ENCODE data around the gene ZBTB6.

DNA sequence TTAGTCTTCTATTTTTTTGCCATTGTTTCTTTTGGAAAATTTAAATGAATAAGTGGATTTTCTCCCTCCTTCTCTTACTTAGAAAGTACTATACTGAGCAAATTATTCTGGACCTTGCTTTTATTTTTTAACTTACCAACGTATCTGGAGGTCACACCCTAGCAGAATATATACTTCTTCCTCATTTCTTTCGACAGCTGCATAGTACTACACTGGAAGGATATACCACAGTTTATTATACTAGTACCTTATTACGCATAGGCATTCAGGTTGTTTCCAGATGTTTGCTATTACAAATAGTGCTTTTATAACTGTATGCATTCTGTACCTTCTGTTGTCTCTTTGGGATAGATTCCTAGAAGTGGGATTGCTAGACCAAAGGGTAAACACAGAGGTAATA, 24.6 kb downstream of the ZBTB6 start:
- TF ChIP-seq, protein P1, sequence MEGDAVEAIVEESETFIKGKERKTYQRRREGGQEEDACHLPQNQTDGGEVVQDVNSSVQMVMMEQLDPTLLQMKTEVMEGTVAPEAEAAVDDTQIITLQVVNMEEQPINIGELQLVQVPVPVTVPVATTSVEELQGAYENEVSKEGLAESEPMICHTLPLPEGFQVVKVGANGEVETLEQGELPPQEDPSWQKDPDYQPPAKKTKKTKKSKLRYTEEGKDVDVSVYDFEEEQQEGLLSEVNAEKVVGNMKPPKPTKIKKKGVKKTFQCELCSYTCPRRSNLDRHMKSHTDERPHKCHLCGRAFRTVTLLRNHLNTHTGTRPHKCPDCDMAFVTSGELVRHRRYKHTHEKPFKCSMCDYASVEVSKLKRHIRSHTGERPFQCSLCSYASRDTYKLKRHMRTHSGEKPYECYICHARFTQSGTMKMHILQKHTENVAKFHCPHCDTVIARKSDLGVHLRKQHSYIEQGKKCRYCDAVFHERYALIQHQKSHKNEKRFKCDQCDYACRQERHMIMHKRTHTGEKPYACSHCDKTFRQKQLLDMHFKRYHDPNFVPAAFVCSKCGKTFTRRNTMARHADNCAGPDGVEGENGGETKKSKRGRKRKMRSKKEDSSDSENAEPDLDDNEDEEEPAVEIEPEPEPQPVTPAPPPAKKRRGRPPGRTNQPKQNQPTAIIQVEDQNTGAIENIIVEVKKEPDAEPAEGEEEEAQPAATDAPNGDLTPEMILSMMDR (IDR thresholded peaks at IDR 0.05), result no peak
- no peak for TF ChIP-seq POLR2A (IDR thresholded peaks at IDR 0.05)
